HEK293 (cell line): ENCODE results near the gene TTC31.
"Not testable (repeated sequence)": the region's sequence is repeated elsewhere in the genome, so short reads cannot be mapped to it uniquely, and the experiment has no call there.

ENCODE experiments used
- CTCF ChIA-PET: fragments of 350-600 bp; formaldehyde crosslinking; extraction: SDS; loops from one replicate; lab custom pipeline; 2021; ENCODE audit warnings: antibody characterized with exemption; lab: Yijun Ruan, JAX
- POLR2A ChIA-PET: fragments of 300-600 bp; formaldehyde crosslinking; extraction: SDS; loops from one replicate; lab custom pipeline; 2020; ENCODE audit warnings: antibody characterized with exemption, inconsistent platforms; lab: Yijun Ruan, JAX
- H3K27ac ChIP-seq: fragments of 200-500 bp; sonication (Bioruptor generic); 2 replicates; pipeline ENCODE4 v1.5.1; 2014; ENCODE audit warnings: low read depth, low read length, control low read depth, inconsistent platforms; ENCODE audit errors: extremely low read depth
- H3K36me3 ChIP-seq, 2 experiments: fragments of 200-500 bp in 1 of 2; sonication (Bioruptor generic) in 1 of 2; 1 replicate in 1 of 2; 2 replicates in 1 of 2; pipeline ENCODE4 v1.5.1; 2014 to 2017; ENCODE audit warnings: inconsistent platforms in 2 of 2, low read length in 2 of 2; ENCODE audit not compliant: control insufficient read depth in 2 of 2, insufficient read depth in 1 of 2
- H3K4me1 ChIP-seq: fragments of 200-500 bp; sonication (Bioruptor generic); 2 replicates; pipeline ENCODE4 v1.5.1; 2014; ENCODE audit warnings: mild to moderate bottlenecking, low read length, inconsistent platforms; ENCODE audit not compliant: control insufficient read depth, insufficient read depth
- H3K4me3 ChIP-seq: 2 replicates; pipeline ENCODE4 v1.5.1; 2011; ENCODE audit warnings: low read depth, mild to moderate bottlenecking, control low read depth, low read length, moderate library complexity
- H3K9me3 ChIP-seq: fragments of 200-500 bp; sonication (Bioruptor generic); 2 replicates; pipeline ENCODE4 v1.5.1; 2014; ENCODE audit warnings: low read depth, low read length, inconsistent platforms; ENCODE audit not compliant: control insufficient read depth, insufficient read depth
- BCL11A ChIP-seq: fragments of 450-650 bp; formaldehyde crosslinking; IDR thresholded peaks from 2 replicates; pipeline ENCODE4 v1.5.1; 2016; ENCODE audit warnings: low read depth, missing biosample characterization, missing genetic modification characterization
- SCRT1 ChIP-seq: fragments of 450-650 bp; formaldehyde crosslinking; IDR thresholded peaks from 2 replicates; pipeline ENCODE4 v1.5.1; 2016; ENCODE audit warnings: missing biosample characterization, missing genetic modification characterization, borderline replicate concordance
- SCRT2 ChIP-seq: fragments of 450-650 bp; formaldehyde crosslinking; IDR thresholded peaks from 2 replicates; pipeline ENCODE4 v1.5.1; 2016; ENCODE audit warnings: missing biosample characterization, missing genetic modification characterization
- ZEB2 ChIP-seq: fragments of 450-650 bp; formaldehyde crosslinking; IDR thresholded peaks from 2 replicates; pipeline ENCODE4 v1.5.1; 2016; ENCODE audit warnings: missing biosample characterization, missing genetic modification characterization
- ZNF114 ChIP-seq: fragments of 450-650 bp; formaldehyde crosslinking; IDR thresholded peaks from 2 replicates; pipeline ENCODE4 v1.5.0; 2017; ENCODE audit warnings: missing biosample characterization, missing genetic modification characterization
- ZNF121 ChIP-seq: fragments of 450-650 bp; formaldehyde crosslinking; IDR thresholded peaks from 2 replicates; pipeline ENCODE4 v1.5.1; 2016; ENCODE audit warnings: missing biosample characterization, missing genetic modification characterization
- ZNF140 ChIP-seq: fragments of 450-650 bp; formaldehyde crosslinking; IDR thresholded peaks from 2 replicates; pipeline ENCODE4 v1.5.1; 2016; ENCODE audit warnings: missing biosample characterization, missing genetic modification characterization
- ZNF335 ChIP-seq: fragments of 450-650 bp; formaldehyde crosslinking; conservative IDR thresholded peaks from 2 replicates; pipeline ENCODE4 v1.5.1; 2016; ENCODE audit warnings: missing biosample characterization, missing genetic modification characterization
- ZNF341 ChIP-seq: fragments of 450-650 bp; formaldehyde crosslinking; IDR thresholded peaks from 2 replicates; pipeline ENCODE4; 2016; ENCODE audit warnings: low read depth, missing biosample characterization, missing genetic modification characterization
- ZNF366 ChIP-seq: fragments of 450-650 bp; formaldehyde crosslinking; conservative IDR thresholded peaks from 2 replicates; pipeline ENCODE4 v1.5.1; 2016; ENCODE audit warnings: missing biosample characterization, missing genetic modification characterization
- ZNF404 ChIP-seq: fragments of 450-650 bp; formaldehyde crosslinking; IDR thresholded peaks from 2 replicates; pipeline ENCODE4 v1.5.1; 2017; ENCODE audit warnings: missing biosample characterization, missing genetic modification characterization
- ZNF416 ChIP-seq: fragments of 450-650 bp; formaldehyde crosslinking; IDR thresholded peaks from 2 replicates; pipeline ENCODE4 v1.5.1; 2016; ENCODE audit warnings: missing biosample characterization, missing genetic modification characterization
- ZNF423 ChIP-seq: fragments of 450-650 bp; formaldehyde crosslinking; IDR thresholded peaks from 2 replicates; pipeline ENCODE4 v1.5.1; 2016; ENCODE audit warnings: missing biosample characterization, missing genetic modification characterization
- ZNF514 ChIP-seq: fragments of 450-650 bp; formaldehyde crosslinking; IDR thresholded peaks from 2 replicates; pipeline ENCODE4 v1.5.1; 2016; ENCODE audit warnings: missing biosample characterization, missing genetic modification characterization
- ZNF549 ChIP-seq: fragments of 450-650 bp; IDR thresholded peaks from 2 replicates; pipeline ENCODE4 v1.5.1; 2018; ENCODE audit warnings: missing biosample characterization, missing genetic modification characterization, mild to moderate bottlenecking, inconsistent platforms, moderate library complexity
- ZNF555 ChIP-seq: fragments of 450-650 bp; formaldehyde crosslinking; conservative IDR thresholded peaks from 2 replicates; pipeline ENCODE4 v1.5.1; 2017; ENCODE audit warnings: missing biosample characterization, mild to moderate bottlenecking, missing genetic modification characterization, inconsistent platforms
- ZNF792 ChIP-seq: fragments of 450-650 bp; formaldehyde crosslinking; IDR thresholded peaks from 2 replicates; pipeline ENCODE4 v1.5.1; 2016; ENCODE audit warnings: missing biosample characterization, missing genetic modification characterization
- ZNF830 ChIP-seq: fragments of 450-650 bp; IDR thresholded peaks from 2 replicates; pipeline ENCODE4 v1.5.0; 2018; ENCODE audit warnings: missing biosample characterization, missing genetic modification characterization, low read depth, mild to moderate bottlenecking, moderate library complexity
- TF ChIP-seq, protein P1 (sequence below): fragments of 450-650 bp; formaldehyde crosslinking; IDR thresholded peaks from 2 replicates; pipeline ENCODE4 v1.5.1; 2017; ENCODE audit warnings: missing biosample characterization, missing genetic modification characterization
- TF ChIP-seq, protein P2 (sequence below): fragments of 450-650 bp; formaldehyde crosslinking; IDR thresholded peaks from 2 replicates; pipeline ENCODE4 v1.5.1; 2016; ENCODE audit warnings: missing biosample characterization, missing genetic modification characterization

Gene TTC31

DNA sequence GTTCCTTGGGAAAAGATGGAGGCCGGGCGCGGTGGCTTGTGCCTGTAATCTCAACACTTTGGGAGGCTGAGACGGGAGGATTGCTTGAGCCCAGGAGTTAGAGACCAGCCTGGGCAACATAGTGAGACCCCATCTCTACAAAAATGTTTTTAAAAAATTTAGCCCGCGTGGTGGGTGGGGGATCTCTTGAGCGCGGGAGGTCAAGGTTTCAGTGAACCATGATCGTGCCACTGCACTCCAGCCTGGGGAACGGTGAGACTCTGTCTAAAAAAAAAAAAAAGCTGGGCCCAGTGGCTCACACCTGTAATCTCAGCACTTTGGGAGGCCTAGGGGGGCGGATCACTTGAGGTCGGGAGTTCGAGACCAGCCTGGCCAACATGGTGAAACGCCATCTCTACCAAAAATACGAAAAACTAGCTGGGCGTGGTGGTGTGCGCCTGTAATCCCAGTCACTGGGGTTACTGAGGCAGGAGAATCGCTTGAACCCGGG, 839 bp downstream of the TTC31 start:
- CTCF ChIA-PET = interaction anchor here (0.6 to 5.0 kb wide), 17 partner anchors 9 to 135 kb away, joined by 3 to 72 read pairs (median 5); partner anchors contain the start of genes AUP1, HTRA2 and MRPL53
- peak overlapping the region; percentile 74; the same call in 1 of the 2 replicates for H3K27ac ChIP-seq

DNA sequence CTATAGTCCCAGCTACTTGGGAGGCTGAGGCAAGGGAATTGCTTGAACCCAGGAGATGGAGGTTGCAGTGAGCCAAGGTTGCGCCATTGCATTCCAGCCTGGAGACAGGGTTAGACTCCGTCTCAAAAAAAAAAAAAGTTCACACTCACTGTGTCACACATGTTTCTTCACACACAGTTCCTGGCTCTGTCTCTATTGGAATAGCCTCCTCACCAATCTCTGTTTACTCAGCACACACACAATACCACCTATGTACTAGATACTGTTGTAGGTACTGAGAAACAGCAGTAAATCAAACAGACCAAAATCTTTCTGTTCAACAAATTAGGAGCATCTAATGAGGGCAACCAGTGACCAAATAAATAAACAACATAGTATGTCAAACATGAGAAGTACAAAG, 3.3 kb downstream of the TTC31 start:
- peaks cover 17 to 48% of the 10 kb centered on the region in 2 experiments; a peak in 2 of 3 replicates for H3K36me3 ChIP-seq
- H3K9me3 ChIP-seq = no peaks in the 10 kb centered on the region
- TF ChIP-seq ZNF423 (tag by site-specific recombination) (no peak), ZNF140 (tag by site-specific recombination) (no peak), SCRT1 (tag by site-specific recombination) (no peak), ZNF335 (tag by site-specific recombination) (no peak), ZNF416 (tag by site-specific recombination) (no peak), ZNF555 (no peak), SCRT2 (tag by site-specific recombination) (no peak), ZNF114 (tag by site-specific recombination) (no peak), ZNF830 (no peak), ZNF792 (no peak), ZNF404 (tag by site-specific recombination) (no peak), ZEB2 (no peak), ZNF341 (no peak), ZNF366 (tag by site-specific recombination) (no peak), BCL11A (tag by site-specific recombination) (no peak), ZNF514 (tag by site-specific recombination) (no peak), ZNF549 (tag by site-specific recombination) (no peak)
- TF ChIP-seq, protein P1, sequence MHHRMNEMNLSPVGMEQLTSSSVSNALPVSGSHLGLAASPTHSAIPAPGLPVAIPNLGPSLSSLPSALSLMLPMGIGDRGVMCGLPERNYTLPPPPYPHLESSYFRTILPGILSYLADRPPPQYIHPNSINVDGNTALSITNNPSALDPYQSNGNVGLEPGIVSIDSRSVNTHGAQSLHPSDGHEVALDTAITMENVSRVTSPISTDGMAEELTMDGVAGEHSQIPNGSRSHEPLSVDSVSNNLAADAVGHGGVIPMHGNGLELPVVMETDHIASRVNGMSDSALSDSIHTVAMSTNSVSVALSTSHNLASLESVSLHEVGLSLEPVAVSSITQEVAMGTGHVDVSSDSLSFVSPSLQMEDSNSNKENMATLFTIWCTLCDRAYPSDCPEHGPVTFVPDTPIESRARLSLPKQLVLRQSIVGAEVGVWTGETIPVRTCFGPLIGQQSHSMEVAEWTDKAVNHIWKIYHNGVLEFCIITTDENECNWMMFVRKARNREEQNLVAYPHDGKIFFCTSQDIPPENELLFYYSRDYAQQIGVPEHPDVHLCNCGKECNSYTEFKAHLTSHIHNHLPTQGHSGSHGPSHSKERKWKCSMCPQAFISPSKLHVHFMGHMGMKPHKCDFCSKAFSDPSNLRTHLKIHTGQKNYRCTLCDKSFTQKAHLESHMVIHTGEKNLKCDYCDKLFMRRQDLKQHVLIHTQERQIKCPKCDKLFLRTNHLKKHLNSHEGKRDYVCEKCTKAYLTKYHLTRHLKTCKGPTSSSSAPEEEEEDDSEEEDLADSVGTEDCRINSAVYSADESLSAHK (tag by site-specific recombination) = no peak
- TF ChIP-seq, protein P2, sequence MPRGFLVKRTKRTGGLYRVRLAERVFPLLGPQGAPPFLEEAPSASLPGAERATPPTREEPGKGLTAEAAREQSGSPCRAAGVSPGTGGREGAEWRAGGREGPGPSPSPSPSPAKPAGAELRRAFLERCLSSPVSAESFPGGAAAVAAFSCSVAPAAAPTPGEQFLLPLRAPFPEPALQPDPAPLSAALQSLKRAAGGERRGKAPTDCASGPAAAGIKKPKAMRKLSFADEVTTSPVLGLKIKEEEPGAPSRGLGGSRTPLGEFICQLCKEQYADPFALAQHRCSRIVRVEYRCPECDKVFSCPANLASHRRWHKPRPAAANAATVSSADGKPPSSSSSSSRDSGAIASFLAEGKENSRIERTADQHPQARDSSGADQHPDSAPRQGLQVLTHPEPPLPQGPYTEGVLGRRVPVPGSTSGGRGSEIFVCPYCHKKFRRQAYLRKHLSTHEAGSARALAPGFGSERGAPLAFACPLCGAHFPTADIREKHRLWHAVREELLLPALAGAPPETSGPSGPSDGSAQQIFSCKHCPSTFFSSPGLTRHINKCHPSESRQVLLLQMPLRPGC (tag by site-specific recombination) = no peak
- ChIA-PET CTCF (no interaction called here), POLR2A (no interaction called here)
- H3K27ac ChIP-seq = no peak overlapping the region
- no peaks in the 10 kb centered on the region for H3K4me1 ChIP-seq
- no peak overlapping the region for H3K4me3 ChIP-seq

More for the DNA sequence above, 839 bp downstream of the TTC31 start:
- H3K9me3 ChIP-seq, H3K4me1 ChIP-seq: not testable (repeated sequence)
- H3K4me3 ChIP-seq = peak overlapping the region; percentile 92
- POLR2A ChIA-PET = interaction anchor here (0.6 to 4.0 kb wide), 11 partner anchors 18 to 746 kb away, joined by 3 to 37 read pairs (median 4); partner anchors contain the start of genes AUP1, DQX1, HTRA2 and INO80B
- peaks cover 34 to 49% of the 10 kb centered on the region in 2 experiments for H3K36me3 ChIP-seq
- peak; percentile 95 for TF ChIP-seq ZNF121 (tag by site-specific recombination)
